Neural cell (in vitro differentiated cells): ENCODE data around the gene PRF1.

ENCODE experiments used
- POLR2AphosphoS5 ChIP-seq: IDR thresholded peaks from 2 replicates; pipeline ENCODE4 v1.6.1; 2012
- TF ChIP-seq, protein P1 (sequence below): fragments of 450-650 bp; IDR thresholded peaks from 2 replicates; pipeline ENCODE4 v1.5.1; 2014; ENCODE audit warnings: antibody characterized with exemption, mild to moderate bottlenecking, moderate library complexity; ENCODE audit not compliant: poor library complexity, severe bottlenecking

DNA sequence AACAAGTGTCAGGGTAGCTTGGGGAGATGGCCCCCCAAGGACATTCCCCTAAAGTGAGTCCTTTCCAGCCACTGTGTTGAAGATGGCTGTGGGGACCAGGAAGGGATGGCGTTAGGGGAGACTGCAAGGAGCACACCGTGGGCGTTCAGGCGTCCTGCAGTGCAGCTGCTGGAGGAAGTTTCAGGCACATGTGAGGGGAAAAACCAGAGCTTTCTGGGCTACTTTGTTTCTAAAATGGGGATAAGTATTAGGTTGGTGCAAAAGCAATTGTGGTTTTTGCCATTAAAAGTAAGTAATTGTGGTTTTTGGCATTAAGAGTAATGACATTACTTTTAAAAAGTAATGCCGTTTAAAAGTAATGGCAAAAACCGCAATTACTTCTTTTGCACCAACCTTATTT, 14.3 kb downstream of the PRF1 start:
- TF ChIP-seq, protein P1, sequence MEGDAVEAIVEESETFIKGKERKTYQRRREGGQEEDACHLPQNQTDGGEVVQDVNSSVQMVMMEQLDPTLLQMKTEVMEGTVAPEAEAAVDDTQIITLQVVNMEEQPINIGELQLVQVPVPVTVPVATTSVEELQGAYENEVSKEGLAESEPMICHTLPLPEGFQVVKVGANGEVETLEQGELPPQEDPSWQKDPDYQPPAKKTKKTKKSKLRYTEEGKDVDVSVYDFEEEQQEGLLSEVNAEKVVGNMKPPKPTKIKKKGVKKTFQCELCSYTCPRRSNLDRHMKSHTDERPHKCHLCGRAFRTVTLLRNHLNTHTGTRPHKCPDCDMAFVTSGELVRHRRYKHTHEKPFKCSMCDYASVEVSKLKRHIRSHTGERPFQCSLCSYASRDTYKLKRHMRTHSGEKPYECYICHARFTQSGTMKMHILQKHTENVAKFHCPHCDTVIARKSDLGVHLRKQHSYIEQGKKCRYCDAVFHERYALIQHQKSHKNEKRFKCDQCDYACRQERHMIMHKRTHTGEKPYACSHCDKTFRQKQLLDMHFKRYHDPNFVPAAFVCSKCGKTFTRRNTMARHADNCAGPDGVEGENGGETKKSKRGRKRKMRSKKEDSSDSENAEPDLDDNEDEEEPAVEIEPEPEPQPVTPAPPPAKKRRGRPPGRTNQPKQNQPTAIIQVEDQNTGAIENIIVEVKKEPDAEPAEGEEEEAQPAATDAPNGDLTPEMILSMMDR: no peak
- TF ChIP-seq POLR2AphosphoS5: no peak
